ENCODE data around the gene PPP6R3. TPM values are rescaled to one million over a fixed set of nuclear protein-coding genes. Genes with fewer than 3 reads are reported as not detected.
"Not testable (repeated sequence)": the region's sequence is repeated elsewhere in the genome, so short reads cannot be mapped to it uniquely, and the experiment has no call there.

PPP6R3 gene
- polyA plus RNA-seq, 2 donors: 23.0 to 24.8 TPM

GRCh38 chr11:68528630-68529029 lies 68.1 kb downstream of the PPP6R3 start:
- Histone ChIP-seq H3K27ac (ENCODE audit: low read depth in 2 of 2, low read length in 1 of 2) (no peak overlapping the region), H3K36me3 (ENCODE audit: control insufficient read depth in 2 of 2, insufficient read depth in 2 of 2, low read length in 1 of 2) (peaks cover 8 to 17% of the 10 kb centered on the region in 2 donors), H3K27me3 (ENCODE audit: control insufficient read depth in 1 of 2, insufficient read depth in 2 of 2, low read length in 2 of 2) (no peaks in the 10 kb centered on the region), H3K4me3 (ENCODE audit: low read depth in 1 of 2, low read length in 2 of 2) (no peak overlapping the region), H3K4me1 (ENCODE audit: control insufficient read depth in 2 of 2, insufficient read depth in 2 of 2, low read length in 1 of 2) (no peaks in the 10 kb centered on the region), H3K9me3 (ENCODE audit: control insufficient read depth in 2 of 2, insufficient read depth in 1 of 2, low read depth in 1 of 2, low read length in 1 of 2) (no peaks in the 10 kb centered on the region)
- 67 to 69% methylated on average over 5 of the region's 5 CpGs for WGBS, 2 donors

GRCh38 chr11:68531129-68531693 lies 70.7 kb downstream of the PPP6R3 start:
- 90 to 93% methylated on average over 4 of the region's 4 CpGs for WGBS, 2 donors
- H3K9me3 ChIP-seq (ENCODE audit: control insufficient read depth in 2 of 2, insufficient read depth in 1 of 2, low read depth in 1 of 2, low read length in 1 of 2): no peaks in the 10 kb centered on the region
- H3K4me3 ChIP-seq (ENCODE audit: low read depth in 1 of 2, low read length in 2 of 2): no peak overlapping the region
- H3K4me1 ChIP-seq (ENCODE audit: control insufficient read depth in 2 of 2, insufficient read depth in 2 of 2, low read length in 1 of 2): peaks cover 0 to 3% of the 10 kb centered on the region in 2 donors
- H3K36me3 ChIP-seq (ENCODE audit: control insufficient read depth in 2 of 2, insufficient read depth in 2 of 2, low read length in 1 of 2): peaks cover 8 to 19% of the 10 kb centered on the region in 2 donors
- no peak overlapping the region for H3K27ac ChIP-seq (ENCODE audit: low read depth in 2 of 2, low read length in 1 of 2)
- H3K27me3 ChIP-seq (ENCODE audit: control insufficient read depth in 1 of 2, insufficient read depth in 2 of 2, low read length in 2 of 2): no peaks in the 10 kb centered on the region

GRCh38 chr11:68532727-68533369 lies 72.3 kb downstream of the PPP6R3 start:
- H3K27ac ChIP-seq (ENCODE audit: low read depth in 2 of 2, low read length in 1 of 2): no peak overlapping the region
- peaks cover 0 to 3% of the 10 kb centered on the region in 2 donors for H3K4me1 ChIP-seq (ENCODE audit: control insufficient read depth in 2 of 2, insufficient read depth in 2 of 2, low read length in 1 of 2)

GRCh38 chr11:68533945-68534344 lies 73.4 kb downstream of the PPP6R3 start:
- no peaks in the 10 kb centered on the region for H3K9me3 ChIP-seq (ENCODE audit: control insufficient read depth in 2 of 2, insufficient read depth in 1 of 2, low read depth in 1 of 2, low read length in 1 of 2)
- no peak overlapping the region for H3K4me3 ChIP-seq (ENCODE audit: low read depth in 1 of 2, low read length in 2 of 2)
- no peak overlapping the region for H3K27ac ChIP-seq (ENCODE audit: low read depth in 2 of 2, low read length in 1 of 2)
- peaks cover 0 to 3% of the 10 kb centered on the region in 2 donors for H3K4me1 ChIP-seq (ENCODE audit: control insufficient read depth in 2 of 2, insufficient read depth in 2 of 2, low read length in 1 of 2)
- WGBS, 2 donors: 80 to 82% methylated on average over 7 of the region's 7 CpGs
- H3K27me3 ChIP-seq (ENCODE audit: control insufficient read depth in 1 of 2, insufficient read depth in 2 of 2, low read length in 2 of 2): no peaks in the 10 kb centered on the region
- peaks cover 0 to 9% of the 10 kb centered on the region in 2 donors for H3K36me3 ChIP-seq (ENCODE audit: control insufficient read depth in 2 of 2, insufficient read depth in 2 of 2, low read length in 1 of 2)

More at GRCh38 chr11:68532727-68533369, 72.3 kb downstream of the PPP6R3 start:
- H3K36me3 ChIP-seq (ENCODE audit: control insufficient read depth in 2 of 2, insufficient read depth in 2 of 2, low read length in 1 of 2): peaks cover 0 to 11% of the 10 kb centered on the region in 2 donors
- no peak overlapping the region for H3K4me3 ChIP-seq (ENCODE audit: low read depth in 1 of 2, low read length in 2 of 2)
- H3K9me3 ChIP-seq (ENCODE audit: control insufficient read depth in 2 of 2, insufficient read depth in 1 of 2, low read depth in 1 of 2, low read length in 1 of 2): no peaks in the 10 kb centered on the region
- WGBS, 2 donors: 86 to 94% methylated on average over 5 of the region's 5 CpGs
- H3K27me3 ChIP-seq (ENCODE audit: control insufficient read depth in 1 of 2, insufficient read depth in 2 of 2, low read length in 2 of 2): no peaks in the 10 kb centered on the region

GRCh38 chr11:68535098-68535497 lies 74.5 kb downstream of the PPP6R3 start:
- H3K9me3 ChIP-seq (ENCODE audit: control insufficient read depth in 2 of 2, insufficient read depth in 1 of 2, low read depth in 1 of 2, low read length in 1 of 2): no peaks in the 10 kb centered on the region
- H3K27me3 ChIP-seq (ENCODE audit: control insufficient read depth in 1 of 2, insufficient read depth in 2 of 2, low read length in 2 of 2): no peaks in the 10 kb centered on the region
- no peak overlapping the region for H3K27ac ChIP-seq (ENCODE audit: low read depth in 2 of 2, low read length in 1 of 2)
- no peak overlapping the region for H3K4me3 ChIP-seq (ENCODE audit: low read depth in 1 of 2, low read length in 2 of 2)
- H3K36me3 ChIP-seq (ENCODE audit: control insufficient read depth in 2 of 2, insufficient read depth in 2 of 2, low read length in 1 of 2): peaks cover 0 to 8% of the 10 kb centered on the region in 2 donors
- 89 to 91% methylated on average over 8 of the region's 8 CpGs for WGBS, 2 donors
- peaks cover 0 to 3% of the 10 kb centered on the region in 2 donors for H3K4me1 ChIP-seq (ENCODE audit: control insufficient read depth in 2 of 2, insufficient read depth in 2 of 2, low read length in 1 of 2)

GRCh38 chr11:68536706-68537105 lies 76.2 kb downstream of the PPP6R3 start:
- no peaks in the 10 kb centered on the region for H3K9me3 ChIP-seq (ENCODE audit: control insufficient read depth in 2 of 2, insufficient read depth in 1 of 2, low read depth in 1 of 2, low read length in 1 of 2)
- no peak overlapping the region for H3K27ac ChIP-seq (ENCODE audit: low read depth in 2 of 2, low read length in 1 of 2)
- H3K4me1 ChIP-seq (ENCODE audit: control insufficient read depth in 2 of 2, insufficient read depth in 2 of 2, low read length in 1 of 2): peaks cover 3 to 4% of the 10 kb centered on the region in 2 donors
- no peaks in the 10 kb centered on the region for H3K27me3 ChIP-seq (ENCODE audit: control insufficient read depth in 1 of 2, insufficient read depth in 2 of 2, low read length in 2 of 2)
- WGBS, 2 donors: 88 to 94% methylated on average over 2 of the region's 2 CpGs
- H3K36me3 ChIP-seq (ENCODE audit: control insufficient read depth in 2 of 2, insufficient read depth in 2 of 2, low read length in 1 of 2): peaks cover 0 to 8% of the 10 kb centered on the region in 2 donors
- no peak overlapping the region for H3K4me3 ChIP-seq (ENCODE audit: low read depth in 1 of 2, low read length in 2 of 2)

- no peak overlapping the region for H3K4me3 ChIP-seq (ENCODE audit: low read depth in 1 of 2, low read length in 2 of 2)
- H3K27me3 ChIP-seq (ENCODE audit: control insufficient read depth in 1 of 2, insufficient read depth in 2 of 2, low read length in 2 of 2): no peaks in the 10 kb centered on the region
- H3K27ac ChIP-seq (ENCODE audit: low read depth in 2 of 2, low read length in 1 of 2): no peak overlapping the region
- peaks cover 3 to 8% of the 10 kb centered on the region in 2 donors for H3K4me1 ChIP-seq (ENCODE audit: control insufficient read depth in 2 of 2, insufficient read depth in 2 of 2, low read length in 1 of 2)
- no peaks in the 10 kb centered on the region for H3K9me3 ChIP-seq (ENCODE audit: control insufficient read depth in 2 of 2, insufficient read depth in 1 of 2, low read depth in 1 of 2, low read length in 1 of 2)
- 77% methylated on average over 6 of the region's 6 CpGs for WGBS, 2 donors
- H3K36me3 ChIP-seq (ENCODE audit: control insufficient read depth in 2 of 2, insufficient read depth in 2 of 2, low read length in 1 of 2): peaks cover 0 to 10% of the 10 kb centered on the region in 2 donors
Measured at GRCh38 chr11:68538025-68538424, 77.5 kb downstream of the PPP6R3 start.

GRCh38 chr11:68539395-68539794 lies 78.8 kb downstream of the PPP6R3 start:
- no peak overlapping the region for H3K4me3 ChIP-seq (ENCODE audit: low read depth in 1 of 2, low read length in 2 of 2)
- H3K27me3 ChIP-seq (ENCODE audit: control insufficient read depth in 1 of 2, insufficient read depth in 2 of 2, low read length in 2 of 2): no peaks in the 10 kb centered on the region
- no peaks in the 10 kb centered on the region for H3K9me3 ChIP-seq (ENCODE audit: control insufficient read depth in 2 of 2, insufficient read depth in 1 of 2, low read depth in 1 of 2, low read length in 1 of 2)
- no peak overlapping the region for H3K27ac ChIP-seq (ENCODE audit: low read depth in 2 of 2, low read length in 1 of 2)
- peaks cover 3 to 8% of the 10 kb centered on the region in 2 donors for H3K4me1 ChIP-seq (ENCODE audit: control insufficient read depth in 2 of 2, insufficient read depth in 2 of 2, low read length in 1 of 2)
- whole genome bisulfite sequencing, 2 donors: 96 to 98% methylated on average over 2 of the region's 2 CpGs
- H3K36me3 ChIP-seq (ENCODE audit: control insufficient read depth in 2 of 2, insufficient read depth in 2 of 2, low read length in 1 of 2): peaks cover 0 to 9% of the 10 kb centered on the region in 2 donors

GRCh38 chr11:68540504-68540903 lies 80.0 kb downstream of the PPP6R3 start:
- not testable (repeated sequence) for H3K36me3 ChIP-seq (ENCODE audit: control insufficient read depth in 2 of 2, insufficient read depth in 2 of 2, low read length in 1 of 2); H3K27ac ChIP-seq (ENCODE audit: low read depth in 2 of 2, low read length in 1 of 2)
- 96% methylated on average over 7 of the region's 7 CpGs for WGBS, 2 donors

GRCh38 chr11:68541116-68541515 lies 80.6 kb downstream of the PPP6R3 start:
- WGBS, 2 donors: 92 to 97% methylated on average over 2 of the region's 2 CpGs
- Histone ChIP-seq H3K27ac (ENCODE audit: low read depth in 2 of 2, low read length in 1 of 2) (no peak overlapping the region), H3K4me1 (ENCODE audit: control insufficient read depth in 2 of 2, insufficient read depth in 2 of 2, low read length in 1 of 2) (peaks cover 0 to 8% of the 10 kb centered on the region in 2 donors), H3K9me3 (ENCODE audit: control insufficient read depth in 2 of 2, insufficient read depth in 1 of 2, low read depth in 1 of 2, low read length in 1 of 2) (no peaks in the 10 kb centered on the region), H3K4me3 (ENCODE audit: low read depth in 1 of 2, low read length in 2 of 2) (no peak overlapping the region), H3K36me3 (ENCODE audit: control insufficient read depth in 2 of 2, insufficient read depth in 2 of 2, low read length in 1 of 2) (peaks cover 0 to 7% of the 10 kb centered on the region in 2 donors), H3K27me3 (ENCODE audit: control insufficient read depth in 1 of 2, insufficient read depth in 2 of 2, low read length in 2 of 2) (no peaks in the 10 kb centered on the region)

More at GRCh38 chr11:68540504-68540903, 80.0 kb downstream of the PPP6R3 start:
- H3K4me1 ChIP-seq (ENCODE audit: control insufficient read depth in 2 of 2, insufficient read depth in 2 of 2, low read length in 1 of 2); H3K9me3 ChIP-seq (ENCODE audit: control insufficient read depth in 2 of 2, insufficient read depth in 1 of 2, low read depth in 1 of 2, low read length in 1 of 2); H3K4me3 ChIP-seq (ENCODE audit: low read depth in 1 of 2, low read length in 2 of 2); H3K27me3 ChIP-seq (ENCODE audit: control insufficient read depth in 1 of 2, insufficient read depth in 2 of 2, low read length in 2 of 2): not testable (repeated sequence)
